ENCODE results near the gene GOLGA5. TPM values are rescaled to one million over a fixed set of nuclear protein-coding genes. Genes with fewer than 3 reads are reported as not detected.
"Not testable (repeated sequence)": the region's sequence is repeated elsewhere in the genome, so short reads cannot be mapped to it uniquely, and the experiment has no call there.

GOLGA5 gene
- total RNA-seq, 1 donor from 2014 or later, result 28.2 TPM

DNA sequence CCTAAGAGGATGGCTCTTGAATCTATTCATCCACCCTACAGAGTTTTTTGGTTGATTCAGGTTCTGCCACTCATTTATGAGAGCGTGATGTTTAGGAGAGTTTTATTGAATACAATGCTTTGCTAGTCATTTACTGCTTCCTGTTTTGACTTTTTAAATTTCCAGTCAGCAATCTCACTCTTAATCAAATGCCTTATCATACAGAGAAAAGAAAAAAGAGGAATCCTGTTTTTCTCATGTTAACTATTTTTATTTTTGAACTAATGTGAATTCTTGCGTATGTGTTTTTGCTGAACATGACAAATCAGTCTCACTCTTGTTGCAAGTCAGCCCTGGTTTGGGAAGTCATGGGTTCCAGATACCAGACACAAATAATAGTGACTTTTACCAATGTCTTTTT is 23.6 kb upstream of the GOLGA5 start:
- Mint-ChIP-seq H3K27me3 (ENCODE audit: unreplicated experiment) (peaks cover 1% of the 10 kb centered on the region), H3K9me3 (ENCODE audit: unreplicated experiment) (peaks cover 1% of the 10 kb centered on the region), H3K36me3 (ENCODE audit: unreplicated experiment) (no peaks in the 10 kb centered on the region), H3K27ac (ENCODE audit: unreplicated experiment) (no peak overlapping the region), H3K4me3 (ENCODE audit: unreplicated experiment) (no peak overlapping the region), H3K4me1 (ENCODE audit: low read depth, unreplicated experiment) (no peaks in the 10 kb centered on the region)
- TF ChIP-seq, protein P1, sequence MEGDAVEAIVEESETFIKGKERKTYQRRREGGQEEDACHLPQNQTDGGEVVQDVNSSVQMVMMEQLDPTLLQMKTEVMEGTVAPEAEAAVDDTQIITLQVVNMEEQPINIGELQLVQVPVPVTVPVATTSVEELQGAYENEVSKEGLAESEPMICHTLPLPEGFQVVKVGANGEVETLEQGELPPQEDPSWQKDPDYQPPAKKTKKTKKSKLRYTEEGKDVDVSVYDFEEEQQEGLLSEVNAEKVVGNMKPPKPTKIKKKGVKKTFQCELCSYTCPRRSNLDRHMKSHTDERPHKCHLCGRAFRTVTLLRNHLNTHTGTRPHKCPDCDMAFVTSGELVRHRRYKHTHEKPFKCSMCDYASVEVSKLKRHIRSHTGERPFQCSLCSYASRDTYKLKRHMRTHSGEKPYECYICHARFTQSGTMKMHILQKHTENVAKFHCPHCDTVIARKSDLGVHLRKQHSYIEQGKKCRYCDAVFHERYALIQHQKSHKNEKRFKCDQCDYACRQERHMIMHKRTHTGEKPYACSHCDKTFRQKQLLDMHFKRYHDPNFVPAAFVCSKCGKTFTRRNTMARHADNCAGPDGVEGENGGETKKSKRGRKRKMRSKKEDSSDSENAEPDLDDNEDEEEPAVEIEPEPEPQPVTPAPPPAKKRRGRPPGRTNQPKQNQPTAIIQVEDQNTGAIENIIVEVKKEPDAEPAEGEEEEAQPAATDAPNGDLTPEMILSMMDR (IDR thresholded peaks at IDR 0.05; ENCODE audit: partially characterized antibody, unreplicated experiment), result no peak
- DNase-seq, result no peak

DNA sequence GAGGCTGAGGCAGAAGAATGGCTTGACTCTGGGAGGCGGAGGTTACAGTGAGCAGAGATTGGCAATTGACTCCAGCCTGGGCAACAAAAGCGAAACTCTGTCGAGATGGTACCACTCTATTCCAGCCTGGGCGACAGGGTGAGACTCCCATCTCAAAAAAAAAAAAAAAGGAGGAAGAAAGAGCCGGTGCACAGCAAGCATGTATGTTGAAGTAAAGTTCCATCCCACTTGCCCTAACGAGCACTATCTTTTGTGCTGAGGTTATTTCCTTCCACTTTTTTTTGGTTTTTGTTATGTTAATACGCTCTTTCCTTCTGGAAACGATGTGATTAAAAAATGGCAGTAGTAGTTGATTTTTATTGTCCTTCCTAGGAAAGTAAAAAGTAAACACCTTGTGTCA is 19.5 kb upstream of the GOLGA5 start:
- Mint-ChIP-seq H3K27ac (ENCODE audit: unreplicated experiment) (no peak overlapping the region), H3K4me3 (ENCODE audit: unreplicated experiment) (no peak overlapping the region), H3K27me3 (ENCODE audit: unreplicated experiment) (peaks cover 1% of the 10 kb centered on the region), H3K9me3 (ENCODE audit: unreplicated experiment) (peaks cover 1% of the 10 kb centered on the region), H3K36me3 (ENCODE audit: unreplicated experiment) (no peaks in the 10 kb centered on the region), H3K4me1 (ENCODE audit: low read depth, unreplicated experiment) (no peaks in the 10 kb centered on the region)
- TF ChIP-seq, protein P1 (IDR thresholded peaks at IDR 0.05; ENCODE audit: partially characterized antibody, unreplicated experiment), result no peak
- no peak for DNase-seq

DNA sequence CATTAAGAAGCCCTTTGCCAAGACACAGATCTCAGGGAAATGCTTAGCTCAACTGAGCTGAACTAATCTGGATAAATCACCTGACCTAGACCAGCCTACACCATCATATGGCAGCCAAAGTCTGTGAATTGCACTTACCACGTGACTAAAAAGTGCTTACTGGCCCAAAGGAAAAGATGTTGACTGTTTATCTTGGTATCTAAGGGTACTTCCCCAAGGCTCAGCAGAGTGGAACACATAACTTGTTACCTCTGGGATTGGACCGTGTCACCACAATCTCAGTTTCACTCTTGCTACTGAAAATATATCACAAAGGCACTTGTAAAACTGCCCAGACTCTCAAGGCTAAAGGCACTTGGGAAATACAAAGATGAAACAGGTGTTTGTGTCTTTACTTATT is 18.8 kb upstream of the GOLGA5 start:
- H3K9me3 Mint-ChIP-seq (ENCODE audit: unreplicated experiment); H3K36me3 Mint-ChIP-seq (ENCODE audit: unreplicated experiment); H3K27me3 Mint-ChIP-seq (ENCODE audit: unreplicated experiment); H3K4me1 Mint-ChIP-seq (ENCODE audit: low read depth, unreplicated experiment); H3K4me3 Mint-ChIP-seq (ENCODE audit: unreplicated experiment); DNase-seq; H3K27ac Mint-ChIP-seq (ENCODE audit: unreplicated experiment): not testable (repeated sequence)

DNA sequence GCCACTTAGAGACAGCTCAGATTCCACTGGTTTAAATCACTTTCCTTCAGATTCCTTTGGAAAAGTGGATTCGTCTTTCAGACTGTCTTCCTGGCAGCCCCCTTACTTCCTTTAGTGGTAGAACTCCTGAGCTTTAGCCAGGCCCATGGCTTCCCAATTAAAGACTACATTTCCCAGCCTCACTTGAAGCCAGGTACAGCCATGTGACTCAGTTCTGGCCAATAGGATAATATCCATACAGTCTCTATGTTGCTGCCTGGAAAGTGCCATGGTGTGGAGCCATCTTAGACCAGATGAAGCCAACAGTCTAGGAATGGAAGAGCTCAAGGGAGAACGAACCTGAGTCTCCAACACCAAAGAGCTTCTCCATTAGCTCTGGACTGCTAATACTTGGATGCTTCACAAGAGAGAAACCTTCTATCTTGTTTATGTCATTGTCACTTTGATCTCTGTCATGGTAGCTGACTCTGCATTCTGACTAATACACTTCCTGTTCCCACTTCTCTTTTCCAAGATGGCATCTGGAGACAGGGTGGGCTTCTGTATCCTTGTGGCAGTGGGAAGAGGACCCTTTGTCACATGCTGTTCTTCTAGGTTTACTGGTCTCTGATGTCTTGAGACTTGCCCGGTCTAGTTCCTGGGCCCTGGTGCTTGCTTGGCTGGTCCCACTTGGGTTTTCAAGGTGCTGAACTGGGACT is 15.1 kb upstream of the GOLGA5 start:
- H3K36me3 Mint-ChIP-seq (ENCODE audit: unreplicated experiment); DNase-seq: not testable (repeated sequence)

DNA sequence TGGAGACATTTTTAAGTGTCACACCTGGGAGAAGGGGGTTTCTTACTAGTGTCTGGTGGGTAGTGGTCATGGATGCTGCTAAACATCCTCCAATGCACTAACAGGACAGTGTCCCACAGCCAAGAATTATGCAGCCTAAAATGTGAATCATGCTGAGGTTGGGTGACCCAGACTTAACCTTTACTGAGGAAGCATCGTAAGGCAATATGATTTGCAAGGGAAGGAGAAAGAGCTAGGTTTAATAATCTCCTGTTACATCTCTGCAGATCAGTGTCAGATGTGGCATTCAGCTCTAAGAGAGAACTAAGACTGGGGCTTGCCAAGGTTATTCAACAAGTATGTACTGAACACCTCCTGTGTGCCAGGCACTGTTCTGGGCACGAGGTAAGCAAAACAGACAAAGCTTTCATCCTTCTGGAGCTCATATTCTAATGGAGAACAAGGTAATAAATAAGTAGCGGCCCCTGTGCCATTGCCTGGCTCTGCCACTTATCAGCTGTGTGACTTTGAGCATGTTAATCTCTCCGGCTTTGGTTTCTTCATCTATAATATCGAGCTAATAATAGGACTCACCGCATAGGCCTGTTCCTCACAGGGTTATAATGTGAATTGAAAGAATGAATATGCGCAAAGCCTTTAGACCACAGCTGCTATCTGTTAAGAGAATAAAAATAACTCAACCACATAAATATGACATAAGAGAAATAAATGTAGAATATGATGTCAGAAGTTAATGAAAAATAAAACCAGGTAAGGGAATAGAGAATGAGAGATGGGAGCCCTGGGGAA is 13.5 kb upstream of the GOLGA5 start:
- TF ChIP-seq, protein P1 (IDR thresholded peaks at IDR 0.05; ENCODE audit: partially characterized antibody, unreplicated experiment), result no peak
- no peak for DNase-seq
- Mint-ChIP-seq H3K4me1 (ENCODE audit: low read depth, unreplicated experiment) (no peaks in the 10 kb centered on the region), H3K4me3 (ENCODE audit: unreplicated experiment) (no peak overlapping the region), H3K27ac (ENCODE audit: unreplicated experiment) (no peak overlapping the region), H3K9me3 (ENCODE audit: unreplicated experiment) (peaks cover 2% of the 10 kb centered on the region), H3K36me3 (ENCODE audit: unreplicated experiment) (no peaks in the 10 kb centered on the region), H3K27me3 (ENCODE audit: unreplicated experiment) (no peaks in the 10 kb centered on the region)

More for the DNA sequence above, 15.1 kb upstream of the GOLGA5 start:
- not testable (repeated sequence) for H3K9me3 Mint-ChIP-seq (ENCODE audit: unreplicated experiment); H3K27me3 Mint-ChIP-seq (ENCODE audit: unreplicated experiment); H3K4me1 Mint-ChIP-seq (ENCODE audit: low read depth, unreplicated experiment); H3K27ac Mint-ChIP-seq (ENCODE audit: unreplicated experiment); H3K4me3 Mint-ChIP-seq (ENCODE audit: unreplicated experiment)

DNA sequence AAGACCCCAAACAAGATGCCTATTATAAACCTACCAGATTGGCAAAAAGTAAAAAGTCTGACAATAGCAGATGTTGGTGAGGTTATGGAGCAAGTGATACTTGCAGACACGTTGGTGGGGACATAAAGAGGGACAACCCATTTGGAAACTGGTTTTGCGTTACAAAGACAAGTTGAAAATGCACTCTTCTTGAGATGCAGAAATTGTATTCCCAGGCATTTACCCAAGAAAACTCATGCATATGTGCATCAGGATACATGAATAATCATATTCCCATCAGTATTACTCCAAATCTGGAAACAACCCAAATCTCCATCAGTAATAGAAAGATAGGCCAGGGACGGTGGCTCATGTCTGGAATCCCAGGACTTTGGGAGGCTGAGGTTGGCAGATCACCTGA is 12.8 kb upstream of the GOLGA5 start:
- Mint-ChIP-seq H3K4me1 (ENCODE audit: low read depth, unreplicated experiment) (no peaks in the 10 kb centered on the region), H3K27ac (ENCODE audit: unreplicated experiment) (no peak overlapping the region), H3K27me3 (ENCODE audit: unreplicated experiment) (no peaks in the 10 kb centered on the region), H3K4me3 (ENCODE audit: unreplicated experiment) (no peak overlapping the region), H3K36me3 (ENCODE audit: unreplicated experiment) (no peaks in the 10 kb centered on the region), H3K9me3 (ENCODE audit: unreplicated experiment) (peaks cover 2% of the 10 kb centered on the region)
- DNase-seq, result no peak
- TF ChIP-seq, protein P1 (IDR thresholded peaks at IDR 0.05; ENCODE audit: partially characterized antibody, unreplicated experiment), result no peak

All from glutamatergic neuron (in vitro differentiated cells).